ENCODE data around the gene CFAP161.
"Not testable (repeated sequence)": the region's sequence is repeated elsewhere in the genome, so short reads cannot be mapped to it uniquely, and the experiment has no call there.

The CFAP161 gene

GRCh38 chr15:81111510-81112470 lies 22.3 kb upstream of the CFAP161 start:
- in situ Hi-C loops (cut with HindIII; ENCODE audit: low pct_unique_long_range_greater_than_20kb, low sequenced_read_pairs) = no loop called here
- no peak for TF ChIP-seq JUND (IDR thresholded peaks at IDR 0.05; ENCODE audit: low read depth)
- no peak for DNase-seq (ENCODE audit: low read depth in 1 of 2, low spot score in 1 of 2)

- in situ Hi-C loops (cut with HindIII; ENCODE audit: low pct_unique_long_range_greater_than_20kb, low sequenced_read_pairs) = no loop called here
- no peak for TF ChIP-seq JUND (IDR thresholded peaks at IDR 0.05; ENCODE audit: low read depth)
- no peak for DNase-seq (ENCODE audit: low read depth in 1 of 2, low spot score in 1 of 2)
Measured at GRCh38 chr15:81113204-81113657, 20.8 kb upstream of the CFAP161 start.

DNA sequence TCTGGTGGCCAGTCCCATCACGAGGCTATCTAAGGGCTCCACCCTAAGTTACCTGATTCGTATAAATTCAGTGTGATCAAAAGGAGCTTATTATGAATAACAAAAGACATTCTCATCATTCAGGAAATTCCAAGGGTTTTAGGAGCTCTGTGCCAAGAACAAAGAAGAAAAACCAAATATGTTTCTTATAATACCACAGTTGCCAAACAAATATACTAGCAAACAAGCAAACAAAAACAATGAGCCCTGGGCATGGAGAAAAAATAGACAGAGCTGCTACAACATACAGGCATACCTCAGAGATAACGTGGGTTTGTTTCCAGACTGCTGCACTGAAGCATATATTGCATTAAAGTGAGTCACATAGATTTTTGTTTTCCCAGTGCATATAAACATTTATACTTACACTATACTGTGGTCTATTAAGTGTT lies 20.2 kb upstream of the CFAP161 start:
- no peak for TF ChIP-seq JUND (IDR thresholded peaks at IDR 0.05; ENCODE audit: low read depth)
- in situ Hi-C loops (cut with HindIII; ENCODE audit: low pct_unique_long_range_greater_than_20kb, low sequenced_read_pairs) = no loop called here
- DNase-seq (ENCODE audit: low read depth in 1 of 2, low spot score in 1 of 2) = no peak

- TF ChIP-seq JUND (IDR thresholded peaks at IDR 0.05; ENCODE audit: low read depth) = no peak
- in situ Hi-C loops (cut with HindIII; ENCODE audit: low pct_unique_long_range_greater_than_20kb, low sequenced_read_pairs) = no loop called here
- DNase-seq (ENCODE audit: low read depth in 1 of 2, low spot score in 1 of 2) = no peak
Measured at GRCh38 chr15:81115054-81115939, 18.8 kb upstream of the CFAP161 start.

DNA sequence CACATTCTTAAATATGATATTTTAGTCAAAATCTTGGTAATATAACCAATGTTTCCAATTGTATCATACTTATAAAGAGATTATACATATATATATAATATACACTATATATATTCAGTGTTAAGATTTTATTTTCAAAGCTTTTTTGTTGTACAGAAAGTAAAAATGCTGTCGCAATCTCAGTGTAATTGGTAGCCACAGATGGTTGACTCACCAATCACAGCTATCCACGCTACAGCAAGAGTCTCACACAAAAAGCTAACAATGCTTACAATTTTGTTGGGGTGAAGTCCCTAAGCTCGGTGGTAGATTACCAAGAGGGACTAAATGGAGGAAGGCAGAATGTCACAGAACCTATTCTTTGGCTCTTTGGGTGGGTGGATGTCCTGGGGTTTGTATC lies 16.9 kb upstream of the CFAP161 start:
- no peak for DNase-seq (ENCODE audit: low read depth in 1 of 2, low spot score in 1 of 2)
- in situ Hi-C loops (cut with HindIII; ENCODE audit: low pct_unique_long_range_greater_than_20kb, low sequenced_read_pairs) = no loop called here
- TF ChIP-seq JUND (IDR thresholded peaks at IDR 0.05; ENCODE audit: low read depth) = no peak

DNA sequence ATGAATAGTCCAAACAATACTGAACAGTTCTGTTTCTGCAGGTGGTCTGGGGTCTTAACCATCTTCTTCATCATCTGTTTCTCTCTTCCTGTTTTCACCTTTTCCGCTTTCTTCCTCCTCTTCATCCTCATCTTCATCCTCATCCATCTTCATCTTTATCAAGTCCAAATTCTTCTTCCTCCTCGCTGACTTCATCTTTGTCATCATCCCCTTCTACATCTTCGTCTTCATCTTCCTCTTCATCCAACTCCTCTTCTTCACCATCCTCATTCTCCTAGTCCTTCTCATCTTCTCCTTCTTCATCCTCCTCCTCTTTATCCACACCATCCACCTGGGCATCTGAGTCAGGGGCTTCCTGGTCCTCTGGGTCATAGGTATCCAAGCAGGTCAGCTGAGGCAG lies 16.5 kb upstream of the CFAP161 start:
- no peak for TF ChIP-seq JUND (IDR thresholded peaks at IDR 0.05; ENCODE audit: low read depth)
- in situ Hi-C loops (cut with HindIII; ENCODE audit: low pct_unique_long_range_greater_than_20kb, low sequenced_read_pairs) = no loop called here
- DNase-seq (ENCODE audit: low read depth in 1 of 2, low spot score in 1 of 2) = no peak

GRCh38 chr15:81118361-81118760 lies 15.7 kb upstream of the CFAP161 start:
- in situ Hi-C loops (cut with HindIII; ENCODE audit: low pct_unique_long_range_greater_than_20kb, low sequenced_read_pairs) = no loop called here
- DNase-seq (ENCODE audit: low read depth in 1 of 2, low spot score in 1 of 2) = no peak
- TF ChIP-seq JUND (IDR thresholded peaks at IDR 0.05; ENCODE audit: low read depth) = no peak

- TF ChIP-seq JUND (IDR thresholded peaks at IDR 0.05; ENCODE audit: low read depth) = no peak
- DNase-seq (ENCODE audit: low read depth in 1 of 2, low spot score in 1 of 2) = no peak
- in situ Hi-C loops (cut with HindIII; ENCODE audit: low pct_unique_long_range_greater_than_20kb, low sequenced_read_pairs) = no loop called here
Measured at GRCh38 chr15:81120069-81120468, 14.0 kb upstream of the CFAP161 start.

GRCh38 chr15:81126892-81127291 lies 7.2 kb upstream of the CFAP161 start:
- in situ Hi-C loops (cut with HindIII; ENCODE audit: low pct_unique_long_range_greater_than_20kb, low sequenced_read_pairs) = no loop called here
- DNase-seq (ENCODE audit: low read depth in 1 of 2, low spot score in 1 of 2) = no peak
- no peak for TF ChIP-seq JUND (IDR thresholded peaks at IDR 0.05; ENCODE audit: low read depth)

GRCh38 chr15:81141478-81141877 lies 7.4 kb downstream of the CFAP161 start:
- DNase-seq (ENCODE audit: low read depth in 1 of 2, low spot score in 1 of 2); in situ Hi-C loops (cut with HindIII; ENCODE audit: low pct_unique_long_range_greater_than_20kb, low sequenced_read_pairs): not testable (repeated sequence)

DNA sequence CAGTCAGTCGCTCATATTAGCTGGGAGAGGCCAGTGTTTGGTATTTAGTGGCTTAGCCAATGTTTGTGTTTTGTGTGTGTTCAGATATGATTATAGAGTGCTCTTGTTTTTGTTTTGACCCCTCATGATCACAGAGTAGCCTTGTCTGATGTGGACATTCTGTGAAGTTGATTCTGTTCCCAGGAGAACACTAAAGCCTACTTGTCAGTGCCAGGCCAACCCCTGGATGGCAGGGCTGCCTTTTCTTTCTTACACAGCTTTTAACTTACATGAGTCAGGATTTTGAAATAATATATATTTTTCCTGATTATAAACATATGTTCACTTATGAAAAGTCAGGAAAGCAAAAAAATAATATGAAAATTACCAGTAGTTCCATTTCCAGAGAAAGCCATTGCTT lies 11.9 kb downstream of the CFAP161 start:
- in situ Hi-C loops (cut with HindIII; ENCODE audit: low pct_unique_long_range_greater_than_20kb, low sequenced_read_pairs) = no loop called here
- no peak for DNase-seq (ENCODE audit: low read depth in 1 of 2, low spot score in 1 of 2)
- TF ChIP-seq JUND (IDR thresholded peaks at IDR 0.05; ENCODE audit: low read depth) = no peak

- in situ Hi-C loops (cut with HindIII; ENCODE audit: low pct_unique_long_range_greater_than_20kb, low sequenced_read_pairs) = no loop called here
- no peak for TF ChIP-seq JUND (IDR thresholded peaks at IDR 0.05; ENCODE audit: low read depth)
- DNase-seq (ENCODE audit: low read depth in 1 of 2, low spot score in 1 of 2) = no peak
Measured at GRCh38 chr15:81146466-81146865, 12.4 kb downstream of the CFAP161 start.

DNA sequence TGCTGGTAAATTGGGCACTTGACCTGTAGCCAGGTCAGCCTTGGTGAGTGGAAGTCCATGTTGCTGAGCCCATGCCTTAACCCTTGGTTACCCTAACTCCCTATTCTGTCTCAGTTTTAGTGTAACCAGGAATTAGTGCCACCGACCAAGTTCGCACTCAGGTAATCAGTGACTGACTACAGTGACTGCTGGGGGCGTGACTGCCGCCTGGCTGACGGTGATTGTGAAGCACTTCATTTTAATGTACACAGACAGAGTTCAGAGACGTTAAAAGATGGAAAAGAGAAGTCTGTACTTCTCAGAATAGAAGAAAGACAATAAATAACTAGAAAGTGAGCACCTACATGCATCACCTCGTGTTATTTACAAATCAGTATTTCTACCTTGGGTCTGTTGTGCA lies 17.3 kb downstream of the CFAP161 start:
- in situ Hi-C loops (cut with HindIII; ENCODE audit: low pct_unique_long_range_greater_than_20kb, low sequenced_read_pairs) = no loop called here
- TF ChIP-seq JUND (IDR thresholded peaks at IDR 0.05; ENCODE audit: low read depth) = no peak
- DNase-seq (ENCODE audit: low read depth in 1 of 2, low spot score in 1 of 2) = no peak

All from T47D (cell line).